ENCODE data around the gene NARF.

DNA sequence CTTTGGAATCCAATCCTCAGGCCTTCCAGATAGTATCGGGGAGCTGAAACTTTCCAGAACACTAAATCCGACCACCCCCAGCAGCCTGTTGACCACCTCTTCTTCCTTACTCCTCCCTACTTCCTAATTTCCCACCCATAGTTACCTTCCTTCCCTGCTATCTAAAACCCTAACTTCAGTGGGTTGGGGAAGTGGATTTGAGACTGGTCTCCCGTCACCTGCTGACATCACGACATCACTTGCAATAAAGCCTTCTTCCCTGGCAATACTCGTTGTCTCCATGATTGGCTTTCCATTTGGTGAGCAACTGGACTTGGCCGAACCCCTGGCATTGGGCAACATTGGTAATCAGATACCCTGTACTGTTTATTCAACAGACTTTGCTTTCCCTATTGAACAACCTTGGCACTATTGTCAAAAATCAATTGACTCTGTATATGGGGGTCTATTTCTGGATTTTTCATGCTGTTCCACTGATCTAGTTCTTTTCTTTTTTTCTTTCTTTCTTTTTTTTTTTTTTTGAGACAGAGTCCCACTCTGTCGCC is 49.2 kb downstream of the NARF start:
- TF ChIP-seq, protein P1, sequence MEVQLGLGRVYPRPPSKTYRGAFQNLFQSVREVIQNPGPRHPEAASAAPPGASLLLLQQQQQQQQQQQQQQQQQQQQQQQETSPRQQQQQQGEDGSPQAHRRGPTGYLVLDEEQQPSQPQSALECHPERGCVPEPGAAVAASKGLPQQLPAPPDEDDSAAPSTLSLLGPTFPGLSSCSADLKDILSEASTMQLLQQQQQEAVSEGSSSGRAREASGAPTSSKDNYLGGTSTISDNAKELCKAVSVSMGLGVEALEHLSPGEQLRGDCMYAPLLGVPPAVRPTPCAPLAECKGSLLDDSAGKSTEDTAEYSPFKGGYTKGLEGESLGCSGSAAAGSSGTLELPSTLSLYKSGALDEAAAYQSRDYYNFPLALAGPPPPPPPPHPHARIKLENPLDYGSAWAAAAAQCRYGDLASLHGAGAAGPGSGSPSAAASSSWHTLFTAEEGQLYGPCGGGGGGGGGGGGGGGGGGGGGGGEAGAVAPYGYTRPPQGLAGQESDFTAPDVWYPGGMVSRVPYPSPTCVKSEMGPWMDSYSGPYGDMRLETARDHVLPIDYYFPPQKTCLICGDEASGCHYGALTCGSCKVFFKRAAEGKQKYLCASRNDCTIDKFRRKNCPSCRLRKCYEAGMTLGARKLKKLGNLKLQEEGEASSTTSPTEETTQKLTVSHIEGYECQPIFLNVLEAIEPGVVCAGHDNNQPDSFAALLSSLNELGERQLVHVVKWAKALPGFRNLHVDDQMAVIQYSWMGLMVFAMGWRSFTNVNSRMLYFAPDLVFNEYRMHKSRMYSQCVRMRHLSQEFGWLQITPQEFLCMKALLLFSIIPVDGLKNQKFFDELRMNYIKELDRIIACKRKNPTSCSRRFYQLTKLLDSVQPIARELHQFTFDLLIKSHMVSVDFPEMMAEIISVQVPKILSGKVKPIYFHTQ (CRISPR knock-in tag; IDR thresholded peaks at IDR 0.05) = no peak
- TF ChIP-seq, protein P2, sequence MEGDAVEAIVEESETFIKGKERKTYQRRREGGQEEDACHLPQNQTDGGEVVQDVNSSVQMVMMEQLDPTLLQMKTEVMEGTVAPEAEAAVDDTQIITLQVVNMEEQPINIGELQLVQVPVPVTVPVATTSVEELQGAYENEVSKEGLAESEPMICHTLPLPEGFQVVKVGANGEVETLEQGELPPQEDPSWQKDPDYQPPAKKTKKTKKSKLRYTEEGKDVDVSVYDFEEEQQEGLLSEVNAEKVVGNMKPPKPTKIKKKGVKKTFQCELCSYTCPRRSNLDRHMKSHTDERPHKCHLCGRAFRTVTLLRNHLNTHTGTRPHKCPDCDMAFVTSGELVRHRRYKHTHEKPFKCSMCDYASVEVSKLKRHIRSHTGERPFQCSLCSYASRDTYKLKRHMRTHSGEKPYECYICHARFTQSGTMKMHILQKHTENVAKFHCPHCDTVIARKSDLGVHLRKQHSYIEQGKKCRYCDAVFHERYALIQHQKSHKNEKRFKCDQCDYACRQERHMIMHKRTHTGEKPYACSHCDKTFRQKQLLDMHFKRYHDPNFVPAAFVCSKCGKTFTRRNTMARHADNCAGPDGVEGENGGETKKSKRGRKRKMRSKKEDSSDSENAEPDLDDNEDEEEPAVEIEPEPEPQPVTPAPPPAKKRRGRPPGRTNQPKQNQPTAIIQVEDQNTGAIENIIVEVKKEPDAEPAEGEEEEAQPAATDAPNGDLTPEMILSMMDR (IDR thresholded peaks at IDR 0.05) = no peak
- TF ChIP-seq, protein P3, sequence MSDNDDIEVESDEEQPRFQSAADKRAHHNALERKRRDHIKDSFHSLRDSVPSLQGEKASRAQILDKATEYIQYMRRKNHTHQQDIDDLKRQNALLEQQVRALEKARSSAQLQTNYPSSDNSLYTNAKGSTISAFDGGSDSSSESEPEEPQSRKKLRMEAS (CRISPR knock-in tag; IDR thresholded peaks at IDR 0.05) = no peak
- TF ChIP-seq, protein P4, sequence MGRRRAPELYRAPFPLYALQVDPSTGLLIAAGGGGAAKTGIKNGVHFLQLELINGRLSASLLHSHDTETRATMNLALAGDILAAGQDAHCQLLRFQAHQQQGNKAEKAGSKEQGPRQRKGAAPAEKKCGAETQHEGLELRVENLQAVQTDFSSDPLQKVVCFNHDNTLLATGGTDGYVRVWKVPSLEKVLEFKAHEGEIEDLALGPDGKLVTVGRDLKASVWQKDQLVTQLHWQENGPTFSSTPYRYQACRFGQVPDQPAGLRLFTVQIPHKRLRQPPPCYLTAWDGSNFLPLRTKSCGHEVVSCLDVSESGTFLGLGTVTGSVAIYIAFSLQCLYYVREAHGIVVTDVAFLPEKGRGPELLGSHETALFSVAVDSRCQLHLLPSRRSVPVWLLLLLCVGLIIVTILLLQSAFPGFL (CRISPR knock-in tag; IDR thresholded peaks at IDR 0.05; ENCODE audit: borderline replicate concordance) = no peak
- no peak for TF ChIP-seq MYBL2 (CRISPR knock-in tag; IDR thresholded peaks at IDR 0.05)
- TF ChIP-seq, protein P5, sequence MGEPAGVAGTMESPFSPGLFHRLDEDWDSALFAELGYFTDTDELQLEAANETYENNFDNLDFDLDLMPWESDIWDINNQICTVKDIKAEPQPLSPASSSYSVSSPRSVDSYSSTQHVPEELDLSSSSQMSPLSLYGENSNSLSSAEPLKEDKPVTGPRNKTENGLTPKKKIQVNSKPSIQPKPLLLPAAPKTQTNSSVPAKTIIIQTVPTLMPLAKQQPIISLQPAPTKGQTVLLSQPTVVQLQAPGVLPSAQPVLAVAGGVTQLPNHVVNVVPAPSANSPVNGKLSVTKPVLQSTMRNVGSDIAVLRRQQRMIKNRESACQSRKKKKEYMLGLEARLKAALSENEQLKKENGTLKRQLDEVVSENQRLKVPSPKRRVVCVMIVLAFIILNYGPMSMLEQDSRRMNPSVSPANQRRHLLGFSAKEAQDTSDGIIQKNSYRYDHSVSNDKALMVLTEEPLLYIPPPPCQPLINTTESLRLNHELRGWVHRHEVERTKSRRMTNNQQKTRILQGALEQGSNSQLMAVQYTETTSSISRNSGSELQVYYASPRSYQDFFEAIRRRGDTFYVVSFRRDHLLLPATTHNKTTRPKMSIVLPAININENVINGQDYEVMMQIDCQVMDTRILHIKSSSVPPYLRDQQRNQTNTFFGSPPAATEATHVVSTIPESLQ (CRISPR knock-in tag; IDR thresholded peaks at IDR 0.05) = no peak
- TF ChIP-seq, protein P6, sequence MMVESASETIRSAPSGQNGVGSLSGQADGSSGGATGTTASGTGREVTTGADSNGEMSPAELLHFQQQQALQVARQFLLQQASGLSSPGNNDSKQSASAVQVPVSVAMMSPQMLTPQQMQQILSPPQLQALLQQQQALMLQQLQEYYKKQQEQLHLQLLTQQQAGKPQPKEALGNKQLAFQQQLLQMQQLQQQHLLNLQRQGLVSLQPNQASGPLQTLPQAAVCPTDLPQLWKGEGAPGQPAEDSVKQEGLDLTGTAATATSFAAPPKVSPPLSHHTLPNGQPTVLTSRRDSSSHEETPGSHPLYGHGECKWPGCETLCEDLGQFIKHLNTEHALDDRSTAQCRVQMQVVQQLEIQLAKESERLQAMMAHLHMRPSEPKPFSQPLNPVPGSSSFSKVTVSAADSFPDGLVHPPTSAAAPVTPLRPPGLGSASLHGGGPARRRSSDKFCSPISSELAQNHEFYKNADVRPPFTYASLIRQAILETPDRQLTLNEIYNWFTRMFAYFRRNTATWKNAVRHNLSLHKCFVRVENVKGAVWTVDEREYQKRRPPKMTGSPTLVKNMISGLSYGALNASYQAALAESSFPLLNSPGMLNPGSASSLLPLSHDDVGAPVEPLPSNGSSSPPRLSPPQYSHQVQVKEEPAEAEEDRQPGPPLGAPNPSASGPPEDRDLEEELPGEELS (CRISPR knock-in tag; IDR thresholded peaks at IDR 0.05) = no peak
- TF ChIP-seq ZNF317 (CRISPR knock-in tag; IDR thresholded peaks at IDR 0.05; ENCODE audit: borderline replicate concordance, low read depth) = no peak
- TF ChIP-seq, protein P7, sequence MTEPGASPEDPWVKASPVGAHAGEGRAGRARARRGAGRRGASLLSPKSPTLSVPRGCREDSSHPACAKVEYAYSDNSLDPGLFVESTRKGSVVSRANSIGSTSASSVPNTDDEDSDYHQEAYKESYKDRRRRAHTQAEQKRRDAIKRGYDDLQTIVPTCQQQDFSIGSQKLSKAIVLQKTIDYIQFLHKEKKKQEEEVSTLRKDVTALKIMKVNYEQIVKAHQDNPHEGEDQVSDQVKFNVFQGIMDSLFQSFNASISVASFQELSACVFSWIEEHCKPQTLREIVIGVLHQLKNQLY (CRISPR knock-in tag; IDR thresholded peaks at IDR 0.05) = no peak

Measured in WTC11 (cell line).